Measurements from ENCODE around the gene CRY2. TPM values are rescaled to one million over a fixed set of nuclear protein-coding genes. Genes with fewer than 3 reads are reported as not detected.

CRY2 gene
- total and polyA plus RNA-seq, 2 of the 13 experiments (the other 11 are each of a cell fraction or from before 2014, with no cell fraction given), result 10.1 to 12.2 TPM

DNA sequence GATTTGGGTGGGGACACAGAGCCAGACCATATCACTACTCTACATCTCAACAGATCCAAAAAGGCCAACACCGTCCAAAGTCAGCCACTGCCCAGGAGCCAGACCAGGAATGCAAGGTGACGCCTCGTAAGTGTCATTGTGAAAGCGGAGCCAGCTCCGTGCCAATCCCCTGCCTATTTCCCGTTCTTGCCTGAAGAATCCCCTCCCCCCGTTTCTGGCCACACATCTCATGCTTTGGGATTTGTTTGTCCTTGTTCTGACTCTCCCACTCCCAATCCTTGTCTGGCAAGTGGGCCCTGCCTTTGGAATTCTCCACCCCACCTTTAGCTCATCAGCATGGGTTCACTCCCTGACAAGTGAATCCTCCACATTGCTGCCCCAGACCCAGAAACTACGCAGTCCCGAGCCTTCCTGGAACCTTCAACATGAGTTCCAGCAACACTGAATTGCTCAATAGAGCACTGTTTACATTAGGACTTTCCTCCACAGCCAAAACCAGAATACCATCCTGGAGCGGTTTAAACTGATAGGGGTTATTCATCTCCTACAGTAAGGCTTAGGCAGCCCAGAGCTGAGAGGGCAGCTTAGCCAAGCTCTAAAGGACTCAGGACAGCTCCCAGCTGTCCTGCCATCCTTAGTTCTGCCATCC, 48.4 kb upstream of the CRY2 start:
- H3K4me3 ChIP-seq (replicated peaks in 1 of 3; ENCODE audit: insufficient read depth in 1 of 3, low read depth in 2 of 3, low read length in 3 of 3), result peak overlapping the region in 1 of 3 experiments; percentile 56; a peak in 2 of 6 replicates
- no peak overlapping the region for H3K9ac ChIP-seq (ENCODE audit: insufficient read depth, low read depth, low read length)
- peak overlapping the region; percentile 43 for H2AFZ ChIP-seq (ENCODE audit: low read length)
- peaks cover 0 to 27% of the 10 kb centered on the region in 2 experiments; a peak in 2 of 5 replicates for H3K27me3 ChIP-seq (ENCODE audit: control insufficient read depth in 1 of 2, insufficient read depth in 2 of 2, low read length in 2 of 2)
- POLR2A ChIA-PET, result interaction anchor here (0.6 to 1.3 kb wide), 4 partner anchors 27 to 1674 kb away, joined by 3 to 6 read pairs (median 4); partner anchors contain the start of gene CRY2
- no peaks in the 10 kb centered on the region for H3K79me2 ChIP-seq (ENCODE audit: insufficient read depth, low read length)
- H3K27ac ChIP-seq (ENCODE audit: extremely low read length, insufficient read depth, low read length), result no peak overlapping the region
- WGBS (ENCODE audit: low lambda C conversion rate), result 2% methylated on average over 7 of the region's 10 CpGs
- peak overlapping the region; percentile 84 for H3K4me2 ChIP-seq (ENCODE audit: low read depth, low read length)
- no peaks in the 10 kb centered on the region for H3K36me3 ChIP-seq (replicated peaks in 1 of 2; ENCODE audit: control insufficient read depth in 1 of 2, insufficient read depth in 2 of 2, low read length in 2 of 2)
- DNase-seq (ENCODE audit: low spot score) (peak; percentile 59), ATAC-seq (peak; percentile 55), FAIRE-seq (peak; percentile 36)
- CTCF ChIA-PET (ENCODE audit: low intra/inter-chr PET ratio, low total read pairs), result no interaction called here
- in situ Hi-C loops (cut with HindIII; ENCODE audit: extremely low pct_ligation_motif_present, low pct_unique_long_range_greater_than_20kb) (no loop called here), intact Hi-C loops (cut with micrococcal nuclease; ENCODE audit: unreplicated experiment) (no loop called here)
- BruUV-seq (replicated peaks), result no TSS peak
- H4K20me1 ChIP-seq (ENCODE audit: insufficient read depth, low read length), result no peaks in the 10 kb centered on the region
- H3K9me3 ChIP-seq (ENCODE audit: low read length), result no peaks in the 10 kb centered on the region
- H3K4me1 ChIP-seq (ENCODE audit: insufficient read depth, low read length), result peaks cover 26% of the 10 kb centered on the region
- TF ChIP-seq ZBTB8A (CRISPR knock-in tag; IDR thresholded peaks at IDR 0.05; ENCODE audit: borderline replicate concordance, low read depth) (no peak), SIX1 (CRISPR knock-in tag; IDR thresholded peaks at IDR 0.05; ENCODE audit: borderline replicate concordance) (0 out of 2 replicates have a peak, but pooled peaks have one; percentile 12), MED1 (CRISPR knock-in tag; IDR thresholded peaks at IDR 0.05) (0 out of 2 replicates have a peak, but pooled peaks have one; percentile 18), ZNF121 (CRISPR knock-in tag; IDR thresholded peaks at IDR 0.05) (no peak), ARHGAP35 (CRISPR knock-in tag; IDR thresholded peaks at IDR 0.05; ENCODE audit: borderline replicate concordance) (no peak), HNRNPH1 (optimal IDR thresholded peaks at IDR 0.05; ENCODE audit: low read depth, low read length) (no peak), ZNF644 (CRISPR knock-in tag; IDR thresholded peaks at IDR 0.05; ENCODE audit: low read depth) (peak; percentile 56), HOXA3 (CRISPR knock-in tag; IDR thresholded peaks at IDR 0.05) (no peak), CENPT (CRISPR knock-in tag; IDR thresholded peaks at IDR 0.05; ENCODE audit: low read depth) (no peak), SAP130 (CRISPR knock-in tag; IDR thresholded peaks at IDR 0.05; ENCODE audit: low read depth) (peak; percentile 54; the same call in 1 of the 2 replicates), LCORL (IDR thresholded peaks at IDR 0.05) (no peak), LCORL (CRISPR knock-in tag; IDR thresholded peaks at IDR 0.05) (peak; percentile 49; the same call in 1 of the 2 replicates), HOXA7 (CRISPR knock-in tag; IDR thresholded peaks at IDR 0.05) (no peak), ZNF792 (CRISPR knock-in tag; IDR thresholded peaks at IDR 0.05) (0 out of 2 replicates have a peak, but pooled peaks have one; percentile 28), ZNF709 (CRISPR knock-in tag; IDR thresholded peaks at IDR 0.05) (no peak), HMG20A (CRISPR knock-in tag; IDR thresholded peaks at IDR 0.05; ENCODE audit: borderline replicate concordance) (0 out of 2 replicates have a peak, but pooled peaks have one; percentile 59), TFDP1 (CRISPR knock-in tag; IDR thresholded peaks at IDR 0.05; ENCODE audit: borderline replicate concordance) (peak; percentile 31; the same call in 1 of the 2 replicates), RBM39 (IDR thresholded peaks at IDR 0.05; ENCODE audit: low read depth, low read length, poor library complexity, severe bottlenecking) (no peak), ZNF331 (CRISPR knock-in tag; IDR thresholded peaks at IDR 0.05) (peak; percentile 73), TMF1 (CRISPR knock-in tag; IDR thresholded peaks at IDR 0.05; ENCODE audit: low read depth) (no peak)
- TF ChIP-seq, protein P1, sequence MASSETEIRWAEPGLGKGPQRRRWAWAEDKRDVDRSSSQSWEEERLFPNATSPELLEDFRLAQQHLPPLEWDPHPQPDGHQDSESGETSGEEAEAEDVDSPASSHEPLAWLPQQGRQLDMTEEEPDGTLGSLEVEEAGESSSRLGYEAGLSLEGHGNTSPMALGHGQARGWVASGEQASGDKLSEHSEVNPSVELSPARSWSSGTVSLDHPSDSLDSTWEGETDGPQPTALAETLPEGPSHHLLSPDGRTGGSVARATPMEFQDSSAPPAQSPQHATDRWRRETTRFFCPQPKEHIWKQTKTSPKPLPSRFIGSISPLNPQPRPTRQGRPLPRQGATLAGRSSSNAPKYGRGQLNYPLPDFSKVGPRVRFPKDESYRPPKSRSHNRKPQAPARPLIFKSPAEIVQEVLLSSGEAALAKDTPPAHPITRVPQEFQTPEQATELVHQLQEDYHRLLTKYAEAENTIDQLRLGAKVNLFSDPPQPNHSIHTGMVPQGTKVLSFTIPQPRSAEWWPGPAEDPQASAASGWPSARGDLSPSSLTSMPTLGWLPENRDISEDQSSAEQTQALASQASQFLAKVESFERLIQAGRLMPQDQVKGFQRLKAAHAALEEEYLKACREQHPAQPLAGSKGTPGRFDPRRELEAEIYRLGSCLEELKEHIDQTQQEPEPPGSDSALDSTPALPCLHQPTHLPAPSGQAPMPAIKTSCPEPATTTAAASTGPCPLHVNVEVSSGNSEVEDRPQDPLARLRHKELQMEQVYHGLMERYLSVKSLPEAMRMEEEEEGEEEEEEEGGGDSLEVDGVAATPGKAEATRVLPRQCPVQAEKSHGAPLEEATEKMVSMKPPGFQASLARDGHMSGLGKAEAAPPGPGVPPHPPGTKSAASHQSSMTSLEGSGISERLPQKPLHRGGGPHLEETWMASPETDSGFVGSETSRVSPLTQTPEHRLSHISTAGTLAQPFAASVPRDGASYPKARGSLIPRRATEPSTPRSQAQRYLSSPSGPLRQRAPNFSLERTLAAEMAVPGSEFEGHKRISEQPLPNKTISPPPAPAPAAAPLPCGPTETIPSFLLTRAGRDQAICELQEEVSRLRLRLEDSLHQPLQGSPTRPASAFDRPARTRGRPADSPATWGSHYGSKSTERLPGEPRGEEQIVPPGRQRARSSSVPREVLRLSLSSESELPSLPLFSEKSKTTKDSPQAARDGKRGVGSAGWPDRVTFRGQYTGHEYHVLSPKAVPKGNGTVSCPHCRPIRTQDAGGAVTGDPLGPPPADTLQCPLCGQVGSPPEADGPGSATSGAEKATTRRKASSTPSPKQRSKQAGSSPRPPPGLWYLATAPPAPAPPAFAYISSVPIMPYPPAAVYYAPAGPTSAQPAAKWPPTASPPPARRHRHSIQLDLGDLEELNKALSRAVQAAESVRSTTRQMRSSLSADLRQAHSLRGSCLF (CRISPR knock-in tag; IDR thresholded peaks at IDR 0.05; ENCODE audit: borderline replicate concordance), result no peak

Data from HepG2 (cell line).